C1 segment of cervical spinal cord (tissue), 14 donors: ENCODE measurements around the gene PCDHGA7.
A peak's percentile ranks its signal among the peaks of the same experiment; 100 is the strongest.
"Not testable (repeated sequence)": the region's sequence is repeated elsewhere in the genome, so short reads cannot be mapped to it uniquely, and the experiment has no call there.

Experiments
- DNase-seq, 14 donors: peaks; one replicate each; lab custom pipeline; 2025; lab: John Stamatoyannopoulos, UW

Gene PCDHGA7

DNA sequence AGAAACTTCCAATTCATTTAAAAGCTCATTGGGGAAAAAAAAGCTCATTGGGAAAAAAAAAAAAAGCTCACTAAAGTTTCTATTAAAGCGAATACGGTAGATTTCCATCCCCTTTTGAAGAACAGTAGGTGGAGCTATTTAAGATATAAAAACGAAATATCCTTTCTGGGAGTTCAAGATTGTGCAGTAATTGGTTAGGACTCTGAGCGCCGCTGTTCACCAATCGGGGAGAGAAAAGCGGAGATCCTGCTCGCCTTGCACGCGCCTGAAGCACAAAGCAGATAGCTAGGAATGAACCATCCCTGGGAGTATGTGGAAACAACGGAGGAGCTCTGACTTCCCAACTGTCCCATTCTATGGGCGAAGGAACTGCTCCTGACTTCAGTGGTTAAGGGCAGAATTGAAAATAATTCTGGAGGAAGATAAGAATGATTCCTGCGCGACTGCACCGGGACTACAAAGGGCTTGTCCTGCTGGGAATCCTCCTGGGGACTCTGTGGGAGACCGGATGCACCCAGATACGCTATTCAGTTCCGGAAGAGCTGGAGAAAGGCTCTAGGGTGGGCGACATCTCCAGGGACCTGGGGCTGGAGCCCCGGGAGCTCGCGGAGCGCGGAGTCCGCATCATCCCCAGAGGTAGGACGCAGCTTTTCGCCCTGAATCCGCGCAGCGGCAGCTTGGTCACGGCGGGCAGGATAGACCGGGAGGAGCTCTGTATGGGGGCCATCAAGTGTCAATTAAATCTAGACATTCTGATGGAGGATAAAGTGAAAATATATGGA is 48.0 kb downstream of the PCDHGA7 start, which contains the start of gene PCDHGA12:
PCDHGA12 (plus strand) TSS at position 176 of the 782 bp plus-strand sequence; CDS start at position 429, 253 bp downstream.
- peak in 2 of 14 donors; percentile 13 to 27 for DNase-seq

DNA sequence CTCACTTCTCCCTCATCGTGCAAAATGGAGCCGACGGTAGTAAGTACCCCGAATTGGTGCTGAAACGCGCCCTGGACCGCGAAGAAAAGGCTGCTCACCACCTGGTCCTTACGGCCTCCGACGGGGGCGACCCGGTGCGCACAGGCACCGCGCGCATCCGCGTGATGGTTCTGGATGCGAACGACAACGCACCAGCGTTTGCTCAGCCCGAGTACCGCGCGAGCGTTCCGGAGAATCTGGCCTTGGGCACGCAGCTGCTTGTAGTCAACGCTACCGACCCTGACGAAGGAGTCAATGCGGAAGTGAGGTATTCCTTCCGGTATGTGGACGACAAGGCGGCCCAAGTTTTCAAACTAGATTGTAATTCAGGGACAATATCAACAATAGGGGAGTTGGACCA is 48.7 kb downstream of the PCDHGA7 start:
- no peak for DNase-seq

DNA sequence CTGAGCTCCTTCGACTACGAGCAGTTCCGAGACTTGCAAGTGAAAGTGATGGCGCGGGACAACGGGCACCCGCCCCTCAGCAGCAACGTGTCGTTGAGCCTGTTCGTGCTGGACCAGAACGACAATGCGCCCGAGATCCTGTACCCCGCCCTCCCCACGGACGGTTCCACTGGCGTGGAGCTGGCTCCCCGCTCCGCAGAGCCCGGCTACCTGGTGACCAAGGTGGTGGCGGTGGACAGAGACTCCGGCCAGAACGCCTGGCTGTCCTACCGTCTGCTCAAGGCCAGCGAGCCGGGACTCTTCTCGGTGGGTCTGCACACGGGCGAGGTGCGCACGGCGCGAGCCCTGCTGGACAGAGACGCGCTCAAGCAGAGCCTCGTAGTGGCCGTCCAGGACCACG is 49.8 kb downstream of the PCDHGA7 start:
- not testable (repeated sequence) for DNase-seq

DNA sequence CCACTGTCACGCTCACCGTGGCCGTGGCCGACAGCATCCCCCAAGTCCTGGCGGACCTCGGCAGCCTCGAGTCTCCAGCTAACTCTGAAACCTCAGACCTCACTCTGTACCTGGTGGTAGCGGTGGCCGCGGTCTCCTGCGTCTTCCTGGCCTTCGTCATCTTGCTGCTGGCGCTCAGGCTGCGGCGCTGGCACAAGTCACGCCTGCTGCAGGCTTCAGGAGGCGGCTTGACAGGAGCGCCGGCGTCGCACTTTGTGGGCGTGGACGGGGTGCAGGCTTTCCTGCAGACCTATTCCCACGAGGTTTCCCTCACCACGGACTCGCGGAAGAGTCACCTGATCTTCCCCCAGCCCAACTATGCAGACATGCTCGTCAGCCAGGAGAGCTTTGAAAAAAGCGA is 50.2 kb downstream of the PCDHGA7 start:
- DNase-seq = not testable (repeated sequence)

DNA sequence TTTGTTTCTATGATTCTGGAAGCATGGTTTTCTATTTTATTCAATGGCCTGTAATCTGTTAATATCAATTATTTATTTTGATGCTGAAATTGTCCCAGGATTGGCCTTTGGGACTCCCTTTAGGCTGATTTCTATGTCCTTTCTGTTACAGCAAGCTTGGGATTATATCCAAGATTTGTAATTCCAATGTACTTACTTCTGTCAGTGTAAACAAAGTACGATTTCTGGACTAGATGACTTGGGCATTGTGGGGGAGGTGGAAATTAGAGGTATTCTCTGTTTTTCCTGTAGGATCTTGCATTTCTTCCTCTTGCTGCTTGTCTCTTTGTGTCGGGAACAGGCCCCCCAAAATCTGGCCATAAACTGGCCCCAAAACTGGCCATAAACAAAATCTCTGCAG is 51.5 kb downstream of the PCDHGA7 start:
- no peak for DNase-seq
